ENCODE results near the gene TSHR.
"Not testable (repeated sequence)": the region's sequence is repeated elsewhere in the genome, so short reads cannot be mapped to it uniquely, and the experiment has no call there.

Gene TSHR

GRCh38 chr14:81110186-81110585, 154.8 kb downstream of the TSHR start:
- TF ChIP-seq CTCF (IDR thresholded peaks at IDR 0.05; ENCODE audit: low read depth, low read length, missing control alignments) = no peak
- Histone ChIP-seq H3K27ac (no peak overlapping the region), H3K4me3 (ENCODE audit: low read depth, low read length) (no peak overlapping the region), H3K36me3 (replicated peaks) (no peaks in the 10 kb centered on the region), H3K27me3 (replicated peaks) (no peaks in the 10 kb centered on the region)
- in situ Hi-C loops (cut with HindIII; ENCODE audit: low pct_ligation_motif_present, low sequenced_read_pairs) = no loop called here
- DNase-seq = no peak

DNA sequence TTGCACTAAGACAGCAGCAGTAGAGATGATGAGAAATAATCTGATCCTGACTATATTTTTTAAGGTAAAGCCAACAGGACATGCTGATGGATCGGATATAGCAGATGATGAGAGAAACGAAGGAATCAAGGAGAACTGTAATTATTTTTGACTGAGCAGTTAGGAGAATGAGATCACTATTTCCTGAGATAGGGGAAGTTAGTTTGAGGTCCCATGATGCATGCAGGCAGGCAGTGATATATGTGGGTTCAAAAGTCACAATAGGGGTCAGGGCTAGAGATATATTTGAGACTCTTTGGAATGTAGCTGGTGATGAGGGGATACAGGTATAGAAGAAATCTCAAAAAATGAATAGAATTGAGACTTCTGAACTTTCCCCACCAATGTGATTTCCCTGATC, 157.8 kb downstream of the TSHR start:
- no peak for TF ChIP-seq CTCF (IDR thresholded peaks at IDR 0.05; ENCODE audit: low read depth, low read length, missing control alignments)
- H3K36me3 ChIP-seq (replicated peaks) = no peaks in the 10 kb centered on the region
- DNase-seq = no peak
- H3K4me3 ChIP-seq (ENCODE audit: low read depth, low read length) = no peak overlapping the region
- no peak overlapping the region for H3K27ac ChIP-seq
- in situ Hi-C loops (cut with HindIII; ENCODE audit: low pct_ligation_motif_present, low sequenced_read_pairs) = no loop called here
- no peaks in the 10 kb centered on the region for H3K27me3 ChIP-seq (replicated peaks)

- in situ Hi-C loops (cut with HindIII; ENCODE audit: low pct_ligation_motif_present, low sequenced_read_pairs); H3K4me3 ChIP-seq (ENCODE audit: low read depth, low read length); DNase-seq; H3K27me3 ChIP-seq (replicated peaks); H3K27ac ChIP-seq; H3K36me3 ChIP-seq (replicated peaks): not testable (repeated sequence)
These were observed 158.8 kb downstream of the TSHR start for GRCh38 chr14:81113945-81114820.

GRCh38 chr14:81120501-81120900, 165.1 kb downstream of the TSHR start:
- DNase-seq = no peak
- H3K4me3 ChIP-seq (ENCODE audit: low read depth, low read length) = no peak overlapping the region
- in situ Hi-C loops (cut with HindIII; ENCODE audit: low pct_ligation_motif_present, low sequenced_read_pairs) = no loop called here
- H3K36me3 ChIP-seq (replicated peaks) = no peaks in the 10 kb centered on the region
- no peak overlapping the region for H3K27ac ChIP-seq
- no peaks in the 10 kb centered on the region for H3K27me3 ChIP-seq (replicated peaks)
- TF ChIP-seq CTCF (IDR thresholded peaks at IDR 0.05; ENCODE audit: low read depth, low read length, missing control alignments) = no peak

DNA sequence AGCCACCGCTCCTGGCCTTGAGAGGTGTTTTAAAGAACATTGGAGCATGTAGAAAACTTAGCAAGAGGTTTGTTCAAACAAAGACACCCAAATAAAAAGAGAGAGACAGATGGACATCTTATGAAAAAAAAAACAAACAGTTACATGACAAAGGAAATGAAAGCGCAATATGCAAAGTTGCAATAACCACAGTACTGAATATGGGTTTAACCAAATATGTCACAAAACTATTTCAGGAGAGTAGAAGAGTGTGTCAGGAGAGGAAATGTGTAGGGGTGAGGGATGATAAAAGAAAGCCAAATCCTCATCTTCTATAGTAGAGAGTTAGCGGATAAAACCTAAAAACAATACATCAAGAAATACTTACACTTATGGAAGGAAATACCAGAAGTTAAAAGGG, 166.9 kb downstream of the TSHR start:
- no peak for DNase-seq
- Histone ChIP-seq H3K27ac (no peak overlapping the region), H3K4me3 (ENCODE audit: low read depth, low read length) (no peak overlapping the region), H3K36me3 (replicated peaks) (no peaks in the 10 kb centered on the region), H3K27me3 (replicated peaks) (no peaks in the 10 kb centered on the region)
- no peak for TF ChIP-seq CTCF (IDR thresholded peaks at IDR 0.05; ENCODE audit: low read depth, low read length, missing control alignments)
- in situ Hi-C loops (cut with HindIII; ENCODE audit: low pct_ligation_motif_present, low sequenced_read_pairs) = no loop called here

DNA sequence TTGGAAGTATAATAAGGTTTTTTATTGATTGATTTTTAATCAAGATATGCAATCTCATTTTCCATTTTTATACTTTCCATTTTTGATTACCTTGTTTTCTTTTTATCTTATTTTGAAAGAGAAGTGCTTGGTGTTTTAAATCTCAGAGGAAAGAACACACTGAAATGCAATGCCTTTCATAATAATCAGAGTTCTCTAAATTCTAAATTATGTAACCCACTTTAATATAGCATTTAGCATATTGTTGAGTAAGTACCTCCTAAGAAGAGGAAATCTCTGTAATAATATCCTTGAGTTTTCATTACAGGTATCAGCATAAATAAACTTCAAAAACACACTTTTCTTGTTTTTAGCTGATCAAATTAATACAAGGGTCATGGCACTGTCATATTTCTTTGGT, 168.4 kb downstream of the TSHR start:
- Histone ChIP-seq H3K4me3 (ENCODE audit: low read depth, low read length) (no peak overlapping the region), H3K27me3 (replicated peaks) (no peaks in the 10 kb centered on the region), H3K27ac (no peak overlapping the region), H3K36me3 (replicated peaks) (no peaks in the 10 kb centered on the region)
- TF ChIP-seq CTCF (IDR thresholded peaks at IDR 0.05; ENCODE audit: low read depth, low read length, missing control alignments) = no peak
- in situ Hi-C loops (cut with HindIII; ENCODE audit: low pct_ligation_motif_present, low sequenced_read_pairs) = no loop called here
- no peak for DNase-seq

Measured in brain microvascular endothelial cell (primary cell).